PC-3 (cell line): ENCODE data around the gene WNT1.

Source experiments
- EZH2 ChIP-seq: fragments of 300-600 bp; sonication (generic); IDR thresholded peaks from one replicate; pipeline ENCODE4 v1.6.1; 2017; ENCODE audit warnings: antibody characterized with exemption, mild to moderate bottlenecking, low read length; ENCODE audit not compliant: unreplicated experiment
- EZH2phosphoT487 ChIP-seq: fragments of 300-600 bp; sonication (generic); IDR thresholded peaks from 2 replicates; pipeline ENCODE4 v1.6.1; 2018; ENCODE audit warnings: mild to moderate bottlenecking, antibody characterized with exemption, low read length, borderline replicate concordance

DNA sequence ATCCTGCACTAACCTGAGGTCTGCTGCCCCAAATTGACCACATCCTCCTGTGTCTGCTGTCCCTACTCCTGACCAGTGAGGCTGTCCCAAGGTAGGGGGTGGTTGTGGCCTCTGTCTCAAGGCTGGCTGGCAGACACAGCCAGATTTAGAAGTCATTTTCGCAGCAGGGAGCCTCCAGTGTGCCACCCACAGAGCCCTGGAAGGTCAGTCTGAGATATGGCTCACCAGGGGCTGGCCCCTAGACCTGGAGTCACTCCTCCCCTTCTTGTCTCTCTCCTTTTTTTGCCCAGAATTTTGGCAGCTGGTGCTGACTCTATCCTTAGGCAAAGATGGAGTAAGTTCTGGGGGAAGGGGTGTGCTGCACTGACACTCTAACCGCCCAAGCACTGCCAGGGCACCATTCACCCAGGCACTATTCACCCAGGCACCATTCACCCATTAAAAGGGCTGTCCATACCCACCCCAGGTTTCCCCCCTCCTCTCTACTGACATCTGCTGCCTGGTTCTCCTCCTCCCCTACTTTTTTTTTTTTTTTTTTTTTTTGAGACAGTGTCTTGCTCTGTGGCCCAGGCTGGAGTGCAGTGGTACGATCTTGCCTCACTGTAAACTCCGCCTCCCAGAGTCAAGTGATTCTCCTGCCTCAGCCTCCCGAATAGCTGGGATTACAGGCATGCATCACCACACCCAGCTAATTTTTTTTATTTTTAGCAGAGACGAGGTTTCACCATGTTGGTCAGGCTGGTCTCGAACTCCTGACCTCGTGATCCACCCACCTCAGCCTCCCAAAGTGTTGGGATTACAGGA lies 13.3 kb downstream of the WNT1 start:
- TF ChIP-seq EZH2phosphoT487 (no peak), EZH2 (no peak)
